GM18499 (cell line): ENCODE results near the gene LEKR1.
"Not testable (repeated sequence)": the region's sequence is repeated elsewhere in the genome, so short reads cannot be mapped to it uniquely, and the experiment has no call there.

ENCODE experiments used
- ATAC-seq: cut with Tn5 transposase; IDR thresholded peaks from one replicate; pipeline ENCODE4 v1.9.1; 2021; ENCODE audit warnings: moderate number of reproducible peaks; ENCODE audit not compliant: insufficient read depth, unreplicated experiment

LEKR1 gene

DNA sequence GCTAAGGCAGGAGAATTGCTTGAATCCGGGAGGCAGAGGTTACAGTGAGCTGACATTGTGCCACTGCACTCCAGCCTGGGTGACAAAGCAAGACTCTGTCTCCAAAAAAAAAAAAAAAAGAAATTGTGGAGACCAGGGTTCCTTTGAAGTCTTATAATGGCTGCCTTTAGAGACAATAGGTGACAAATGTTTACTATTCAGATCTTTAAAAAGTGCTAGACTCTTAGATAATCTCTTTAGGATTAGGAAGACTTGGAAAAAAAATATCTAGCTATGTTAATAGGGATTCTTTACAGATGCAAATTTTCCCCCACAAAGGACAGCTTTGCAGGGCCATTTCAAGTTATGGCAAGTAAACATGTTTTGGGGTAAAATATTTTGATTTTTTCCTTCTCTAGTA, 71.7 kb downstream of the LEKR1 start:
- ATAC-seq = not testable (repeated sequence)

DNA sequence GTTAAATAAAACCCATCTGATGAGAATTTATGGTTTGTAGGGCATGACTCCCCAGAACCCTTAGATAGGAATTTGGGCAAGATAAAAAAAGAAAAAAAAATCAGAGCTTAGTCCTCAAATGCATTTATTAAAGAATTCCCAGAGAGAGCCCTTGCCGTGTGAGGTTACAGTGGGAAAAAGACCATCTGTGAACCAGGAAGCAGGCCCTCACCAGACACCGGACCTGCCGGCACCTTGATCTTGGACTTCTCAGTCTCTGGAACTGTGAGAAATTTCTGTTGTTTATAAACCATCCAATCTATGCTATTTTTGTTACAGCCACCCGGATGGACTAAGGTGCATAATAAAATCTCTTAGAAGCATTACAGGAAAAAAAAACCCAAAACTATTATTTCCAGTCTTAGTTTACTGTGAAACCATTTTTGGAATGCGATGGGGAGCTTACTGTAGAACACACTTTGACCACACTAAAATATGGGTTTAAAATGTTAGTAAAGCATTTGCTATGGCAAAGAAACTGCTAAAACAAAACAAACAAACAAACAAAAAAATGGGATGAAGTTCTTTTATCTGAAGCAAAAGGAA, 72.2 kb downstream of the LEKR1 start:
- no peak for ATAC-seq

DNA sequence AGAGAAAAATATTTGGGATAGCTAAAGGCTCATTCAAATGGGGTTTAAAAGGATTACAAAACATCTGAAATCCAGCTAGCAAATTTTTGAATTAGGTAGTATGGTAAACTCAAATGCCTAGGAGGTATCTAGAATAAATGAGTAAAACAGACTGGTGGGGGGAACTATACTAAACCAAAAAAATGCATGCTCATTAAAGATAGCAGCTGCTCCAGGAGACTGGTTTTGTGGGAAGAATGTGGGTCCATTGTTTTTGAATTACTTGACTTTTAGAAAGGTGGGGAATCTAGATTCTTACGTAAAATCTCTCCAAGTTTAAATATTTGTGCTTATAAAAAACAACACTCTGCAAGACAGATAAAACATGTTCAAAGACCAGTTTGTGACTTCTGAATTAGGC, 73.8 kb downstream of the LEKR1 start:
- ATAC-seq = no peak

DNA sequence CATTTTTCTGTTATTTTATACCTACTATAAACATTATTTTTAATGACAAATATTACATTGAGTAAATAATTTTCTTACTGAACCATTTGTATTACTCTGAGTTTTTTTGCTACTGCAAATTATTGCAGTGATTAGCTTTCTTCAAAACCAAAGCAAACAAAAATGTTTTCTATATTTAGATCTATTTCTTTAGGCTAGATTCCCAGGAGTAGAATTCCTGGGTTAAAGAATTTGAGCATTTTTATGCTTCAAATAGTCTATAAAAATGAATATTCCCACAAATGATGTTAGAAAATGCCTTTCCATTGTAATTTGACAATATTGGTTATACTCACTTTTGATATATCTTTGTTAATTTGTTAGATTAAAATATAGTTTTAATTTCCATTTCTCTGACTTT, 76.8 kb downstream of the LEKR1 start:
- no peak for ATAC-seq

DNA sequence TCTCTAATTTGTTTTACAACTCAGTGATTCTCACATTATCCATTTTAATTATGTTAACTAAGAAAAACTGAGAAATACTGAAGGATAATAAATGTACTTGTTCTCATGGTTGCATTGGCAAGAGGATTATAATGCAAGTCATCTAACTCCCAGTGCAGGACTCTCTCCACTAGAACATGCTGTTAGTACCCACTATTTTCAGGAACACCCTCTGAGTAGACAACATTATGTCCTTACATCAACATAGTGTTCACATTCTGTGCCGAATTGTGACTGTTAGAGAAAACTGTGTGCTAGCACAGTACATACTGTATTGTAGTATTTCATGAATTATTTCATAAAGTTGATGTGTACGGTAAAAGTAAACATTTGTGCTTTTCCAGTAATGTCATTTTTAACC, 80.1 kb downstream of the LEKR1 start:
- no peak for ATAC-seq

DNA sequence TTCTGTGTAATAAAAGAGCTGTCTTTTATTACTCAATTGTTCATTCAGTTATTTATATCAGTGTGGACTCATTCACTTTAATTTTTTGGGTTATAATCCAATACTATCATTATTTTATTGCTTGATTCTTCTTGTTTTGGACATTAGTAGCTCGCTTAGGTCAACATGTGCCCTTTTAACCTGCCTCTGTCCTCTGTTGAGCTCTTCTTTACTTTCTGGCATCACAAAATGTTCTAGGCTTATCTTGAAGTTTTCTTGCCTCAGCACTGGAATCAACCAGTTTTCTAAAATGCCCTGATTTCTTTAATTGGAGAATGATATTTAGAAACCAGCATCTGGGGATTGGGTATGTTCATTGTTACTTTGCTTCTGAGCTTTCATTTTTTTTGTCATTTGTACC, 82.2 kb downstream of the LEKR1 start:
- no peak for ATAC-seq

DNA sequence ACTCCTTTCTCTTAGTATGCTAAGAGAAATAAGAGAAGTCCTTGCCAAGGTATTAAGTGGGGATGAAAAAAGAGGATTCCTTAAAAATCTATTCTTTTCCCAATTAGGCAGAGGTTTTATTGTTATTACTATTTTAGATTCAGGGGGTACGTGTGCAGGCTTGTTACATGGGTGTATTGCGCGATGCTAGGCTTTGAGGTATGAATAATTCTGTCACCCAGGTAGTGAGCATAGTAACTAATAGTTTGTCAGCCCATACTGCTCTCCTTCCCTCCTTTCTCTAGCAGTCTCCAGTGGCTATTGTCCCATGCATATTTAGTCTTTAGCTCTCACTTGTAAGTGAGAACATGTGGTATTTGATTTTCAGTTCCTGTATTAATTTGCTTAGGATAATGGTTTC, 83.9 kb downstream of the LEKR1 start:
- no peak for ATAC-seq

DNA sequence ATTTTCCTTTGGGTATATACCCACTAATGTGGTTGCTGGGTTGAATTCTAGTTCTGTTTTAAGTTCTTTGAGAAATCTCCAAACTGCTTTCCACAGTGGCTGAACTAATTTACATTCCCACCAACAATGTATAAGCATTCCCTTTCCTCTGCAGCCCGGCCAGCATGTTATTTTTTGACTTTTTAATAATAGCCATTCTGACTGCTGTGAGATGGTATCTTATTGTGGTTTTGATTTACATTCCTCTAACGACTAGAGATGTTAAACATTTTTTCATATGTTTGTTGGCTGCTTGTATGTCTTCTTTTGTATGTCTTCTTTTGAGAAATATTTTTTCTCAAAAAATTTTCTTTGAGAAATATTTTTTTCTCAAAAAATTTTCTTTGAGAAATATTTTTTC, 84.7 kb downstream of the LEKR1 start:
- ATAC-seq = not testable (repeated sequence)

DNA sequence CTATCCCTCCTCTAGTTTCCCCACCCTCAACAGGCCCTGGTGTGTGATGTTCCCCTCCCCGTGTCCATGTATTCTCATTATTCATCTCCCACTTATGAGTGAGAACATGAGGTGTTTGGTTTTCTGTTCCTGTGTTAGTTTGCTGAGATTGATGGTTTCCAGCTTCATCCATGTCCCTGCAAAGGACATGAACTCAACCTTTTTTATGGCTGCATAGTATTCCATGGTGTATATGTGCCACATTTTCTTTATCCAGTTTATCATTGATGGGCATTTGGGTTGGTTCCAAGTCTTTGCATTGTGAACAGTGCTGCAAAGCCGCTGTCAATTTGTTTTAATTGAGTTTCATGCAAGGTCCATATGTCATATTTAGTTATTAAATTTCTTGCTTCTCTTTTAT, 88.1 kb downstream of the LEKR1 start:
- ATAC-seq = not testable (repeated sequence)

DNA sequence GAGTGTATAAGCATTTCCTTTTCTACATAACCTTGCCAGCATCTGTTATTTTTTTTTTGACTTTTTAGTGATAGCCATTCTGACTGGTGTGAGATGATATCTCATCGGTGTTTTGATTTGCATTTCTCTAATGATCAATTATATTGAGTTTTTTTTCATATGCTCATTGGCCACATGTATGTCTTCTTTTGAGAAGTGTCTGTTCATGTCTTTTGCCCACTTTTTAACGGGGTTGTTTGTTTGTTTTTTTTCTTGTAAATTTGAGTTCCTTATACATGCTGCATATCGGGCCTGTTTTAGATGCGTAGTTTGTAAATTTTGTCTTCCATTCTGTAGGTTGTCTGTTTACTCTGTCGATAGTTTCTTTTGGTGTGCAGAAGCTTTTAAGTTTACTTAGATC, 89.2 kb downstream of the LEKR1 start:
- no peak for ATAC-seq

DNA sequence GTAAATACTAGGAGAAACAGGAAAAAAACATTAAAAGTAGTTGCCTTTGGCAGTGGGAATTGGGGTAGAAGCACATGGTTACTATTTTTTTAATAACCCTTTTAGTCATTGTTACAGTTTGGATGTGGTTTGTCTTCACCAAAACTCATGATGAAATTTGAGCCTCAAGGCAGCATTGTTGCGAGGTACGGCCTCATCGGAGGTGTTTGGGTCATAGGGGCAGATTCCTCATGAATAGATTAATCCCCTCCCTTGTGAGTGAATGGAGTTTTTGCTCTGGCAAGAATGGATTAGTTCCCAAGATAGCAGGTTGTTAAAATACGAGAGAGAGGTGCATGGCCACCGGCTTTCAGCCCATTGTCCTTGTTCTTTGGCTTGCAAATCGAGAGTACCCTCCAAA, 92.6 kb downstream of the LEKR1 start:
- ATAC-seq = no peak

DNA sequence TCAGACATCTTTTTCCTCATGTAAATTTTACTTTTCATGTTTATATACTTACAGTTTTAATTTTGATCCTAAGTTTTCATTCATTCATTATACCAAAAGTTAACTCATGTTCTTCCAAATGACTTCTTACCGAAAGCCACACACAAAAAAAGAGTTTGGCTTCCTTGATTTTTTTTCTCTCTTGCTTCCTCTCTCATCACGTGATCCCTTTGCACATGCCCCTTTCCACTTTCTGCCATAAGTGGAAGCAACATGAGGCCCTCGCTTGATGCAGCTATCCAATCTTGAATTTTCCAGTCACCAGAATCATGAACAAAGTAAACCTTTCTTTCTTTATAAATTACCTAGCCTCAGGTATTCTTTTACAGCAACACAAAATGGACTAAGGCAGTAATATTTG, 93.7 kb downstream of the LEKR1 start:
- ATAC-seq = no peak

DNA sequence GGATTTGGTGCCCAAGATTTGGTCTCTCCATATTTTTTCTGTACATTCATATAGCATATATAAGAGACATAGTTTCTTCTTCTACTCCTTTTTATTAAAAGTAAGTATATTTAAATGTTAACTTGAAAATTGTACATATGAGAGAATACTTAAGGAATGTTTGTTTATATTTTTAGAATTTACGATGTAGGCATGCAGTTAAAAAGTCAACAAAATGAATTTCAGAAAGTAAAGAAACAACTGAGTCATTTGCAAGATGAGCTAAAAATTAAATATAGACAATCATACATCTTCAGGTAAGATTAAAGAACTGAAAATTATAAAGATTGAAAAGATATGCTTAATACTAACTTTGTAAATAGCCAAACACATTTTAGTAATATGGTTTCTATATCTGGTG, 94.2 kb downstream of the LEKR1 start:
- no peak for ATAC-seq

DNA sequence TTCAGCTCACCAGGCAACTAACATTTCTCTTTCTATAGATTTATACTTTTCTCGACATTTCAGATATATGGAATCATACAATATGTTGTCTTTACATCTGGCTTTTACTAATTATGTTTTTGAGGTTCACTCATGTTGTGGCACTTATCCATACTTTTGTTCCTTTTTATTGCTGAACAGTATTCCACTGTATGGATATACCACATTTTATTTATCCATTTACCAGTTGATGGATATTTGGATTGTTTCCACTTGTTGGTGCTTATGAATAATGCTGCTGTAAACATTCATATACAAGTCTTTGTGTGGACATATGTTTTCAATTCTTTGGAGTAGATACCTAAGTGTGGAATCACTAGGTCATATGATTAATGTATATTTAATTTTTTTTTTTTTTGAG, 97.2 kb downstream of the LEKR1 start:
- no peak for ATAC-seq

DNA sequence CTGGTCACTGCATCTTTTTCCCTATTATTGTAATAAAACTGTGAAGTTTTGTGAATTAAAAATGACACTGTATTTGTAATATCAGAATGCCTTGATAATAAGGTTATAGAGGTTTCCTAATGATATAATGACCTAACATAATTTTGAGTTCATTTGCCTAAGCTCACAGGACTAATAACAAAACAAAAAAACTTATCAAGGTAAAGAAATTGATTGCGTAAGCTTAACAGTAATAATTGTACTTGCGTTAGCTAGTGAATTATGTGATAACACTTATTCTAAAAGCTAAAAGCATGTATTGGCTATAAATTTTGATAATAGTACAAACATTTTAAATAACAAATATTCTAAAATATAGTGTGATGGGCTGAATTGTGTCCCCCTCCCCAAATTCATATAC, 112.6 kb downstream of the LEKR1 start:
- no peak for ATAC-seq

DNA sequence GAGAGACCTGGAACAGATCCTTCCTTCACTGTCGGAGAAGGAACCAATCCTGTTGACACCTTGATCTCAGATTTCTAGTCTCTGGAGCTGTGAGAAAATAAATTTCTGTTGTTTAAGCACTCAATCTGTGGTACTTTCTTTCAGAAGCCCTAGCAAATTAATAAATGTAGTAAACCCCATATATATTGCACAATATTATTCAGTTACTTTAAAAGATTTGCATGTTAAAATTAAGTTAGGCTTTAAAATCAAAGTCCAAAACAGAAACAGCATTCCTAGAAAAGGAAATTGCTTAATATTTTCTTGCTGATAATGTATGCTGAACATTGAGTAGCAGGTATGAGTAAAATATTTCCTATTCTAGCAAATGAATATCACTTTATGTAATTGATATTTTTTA, 113.2 kb downstream of the LEKR1 start:
- no peak for ATAC-seq

DNA sequence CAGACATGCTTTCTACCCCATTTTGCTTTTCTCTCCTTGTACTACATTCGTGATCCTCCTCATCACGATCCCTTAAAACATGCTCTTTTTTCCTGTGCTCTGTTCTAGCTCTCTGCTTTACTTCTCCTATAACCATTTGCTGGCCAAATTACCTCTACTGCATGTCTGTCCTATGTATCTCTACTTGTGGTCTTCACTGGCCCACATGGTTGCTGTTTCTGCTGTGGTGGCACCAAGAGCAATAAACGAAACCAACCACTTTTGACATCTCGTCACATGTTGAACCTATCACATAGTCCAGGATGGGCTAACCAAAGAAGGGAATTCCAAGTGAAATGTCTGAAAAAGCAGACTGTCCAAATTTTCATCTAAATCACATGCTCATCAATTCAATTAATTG, 115.2 kb downstream of the LEKR1 start:
- no peak for ATAC-seq

DNA sequence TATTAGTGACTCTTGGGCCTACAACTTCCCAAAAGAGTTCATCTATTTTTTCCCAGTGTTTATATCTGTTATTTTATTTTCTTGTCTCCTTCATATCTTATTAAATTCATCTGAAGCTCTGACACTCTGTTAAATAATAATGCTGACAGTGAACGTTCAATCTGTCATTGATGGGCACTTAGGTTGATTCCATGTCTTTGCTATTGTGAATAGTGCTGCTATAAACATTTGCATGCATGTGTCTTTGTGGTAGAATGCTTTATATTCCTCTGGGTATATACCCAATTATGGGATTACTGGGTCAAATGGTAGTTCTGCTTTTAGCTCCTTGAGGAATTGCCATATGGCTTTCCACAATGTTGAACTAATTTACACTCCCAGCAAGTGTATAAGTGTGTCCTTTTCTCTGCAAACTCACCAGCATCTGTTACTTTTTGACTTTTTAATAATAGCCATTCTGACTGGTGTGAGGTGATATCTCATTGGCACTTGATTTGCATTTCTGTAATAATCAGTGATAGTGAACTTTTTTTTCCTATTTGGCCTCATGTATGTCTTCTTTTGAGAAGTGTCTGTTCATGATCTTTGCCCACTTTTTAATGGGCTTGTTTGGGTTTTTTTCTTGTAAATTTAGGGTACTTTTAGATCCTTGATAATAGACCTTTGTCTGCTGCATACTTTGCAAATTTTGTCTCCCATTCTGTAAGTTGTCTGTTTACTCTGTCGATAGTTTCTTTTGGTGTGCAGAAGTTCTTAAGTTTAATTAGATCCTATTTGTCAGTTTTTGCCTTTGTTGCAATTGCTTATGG, 122.5 kb downstream of the LEKR1 start:
- no peak for ATAC-seq

DNA sequence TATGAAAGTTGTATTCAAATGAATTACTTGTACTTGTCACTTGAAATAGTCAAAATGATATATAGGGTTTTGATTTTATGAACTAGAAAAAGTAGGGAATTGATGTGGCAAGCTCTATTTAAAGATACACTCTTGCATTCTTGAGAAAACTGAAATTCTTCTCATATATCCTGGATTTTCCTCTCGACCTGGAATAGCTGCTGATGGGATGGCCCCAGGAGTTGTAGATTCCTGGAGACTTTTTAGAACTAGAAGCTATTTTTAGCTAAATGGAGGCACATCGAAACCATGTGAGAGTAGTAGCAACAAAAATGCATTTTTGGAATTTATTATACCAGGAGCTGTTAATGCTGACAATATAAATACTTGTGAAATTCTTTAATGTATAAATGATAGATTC, 125.9 kb downstream of the LEKR1 start:
- no peak for ATAC-seq

DNA sequence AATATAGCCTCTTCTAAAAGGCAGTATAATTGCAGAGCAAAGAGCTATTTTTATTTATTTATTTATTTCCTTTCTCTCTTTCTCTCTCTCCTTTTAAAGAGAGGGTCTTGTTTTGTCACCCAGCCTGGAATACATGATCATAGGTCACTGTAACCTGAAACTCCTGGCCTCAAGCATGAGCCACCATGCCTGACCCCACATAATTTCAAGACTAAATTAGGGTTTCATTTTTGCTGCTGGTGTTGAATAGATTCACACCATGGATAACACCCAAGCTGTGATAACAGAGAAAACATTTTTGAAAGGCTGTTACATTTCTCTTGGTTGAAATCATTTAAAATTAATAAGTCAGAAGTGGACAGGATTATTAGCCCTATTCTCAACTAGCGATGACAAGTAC, 131.6 kb downstream of the LEKR1 start:
- peak; percentile 97 for ATAC-seq

DNA sequence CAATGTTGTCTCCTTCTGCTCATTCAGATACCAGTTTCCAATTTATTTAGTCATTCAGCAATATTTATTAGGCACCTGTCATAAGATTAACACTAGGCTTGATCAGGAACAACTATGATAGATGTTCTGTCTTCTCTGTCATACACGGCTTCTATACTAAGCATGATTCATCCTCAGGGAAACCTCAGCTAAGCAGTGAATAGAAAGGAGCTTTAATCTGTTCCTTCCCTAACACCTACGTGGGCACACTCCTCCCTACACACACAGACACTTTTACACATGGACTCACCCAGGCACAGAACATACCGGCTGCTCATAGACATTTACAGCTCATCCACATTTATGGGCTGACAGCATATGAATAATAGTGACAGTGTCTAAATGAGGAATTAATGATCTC, 136.9 kb downstream of the LEKR1 start:
- ATAC-seq = no peak

DNA sequence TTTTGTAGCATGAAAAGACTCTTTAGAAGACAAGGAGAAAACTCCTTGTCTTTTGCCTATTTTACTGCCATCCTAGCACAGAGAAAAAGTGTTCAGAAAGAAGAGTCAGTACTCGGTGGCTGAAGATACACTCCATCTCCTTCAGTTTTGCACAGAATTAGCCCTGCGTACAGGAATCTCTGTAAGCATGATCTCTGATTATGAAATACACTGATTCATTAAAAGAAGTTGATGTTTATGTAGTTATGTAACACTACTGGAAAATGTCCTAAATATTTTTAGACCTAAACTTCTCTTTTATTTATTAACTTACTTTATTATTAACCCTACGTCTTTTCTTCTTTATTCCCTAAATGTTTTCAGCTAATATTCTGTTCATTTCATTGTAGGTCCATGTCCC, 138.4 kb downstream of the LEKR1 start:
- no peak for ATAC-seq
